ENCODE measurements around the gene CHCHD6.

CHCHD6 gene

DNA sequence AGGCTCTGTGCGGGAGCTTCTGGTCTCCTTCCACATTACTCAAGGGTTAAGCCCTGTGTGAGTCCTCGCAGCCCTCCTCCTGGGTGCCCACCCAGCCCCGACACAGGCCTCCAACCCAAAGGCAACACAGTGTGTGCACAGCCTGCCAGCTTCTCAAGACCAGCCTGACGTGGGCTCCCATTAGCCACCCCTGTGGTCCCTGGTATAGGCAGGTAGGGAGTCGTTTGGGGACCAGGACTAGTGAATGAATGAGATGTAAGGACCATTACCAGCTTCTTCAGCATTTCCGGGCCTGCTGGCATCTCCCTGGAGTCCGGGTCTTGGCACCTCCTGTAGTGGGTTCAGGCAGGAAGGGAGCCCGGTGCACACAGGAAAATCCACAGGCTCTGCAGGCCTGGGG, 258.7 kb downstream of the CHCHD6 start:
- TF ChIP-seq, protein P1, sequence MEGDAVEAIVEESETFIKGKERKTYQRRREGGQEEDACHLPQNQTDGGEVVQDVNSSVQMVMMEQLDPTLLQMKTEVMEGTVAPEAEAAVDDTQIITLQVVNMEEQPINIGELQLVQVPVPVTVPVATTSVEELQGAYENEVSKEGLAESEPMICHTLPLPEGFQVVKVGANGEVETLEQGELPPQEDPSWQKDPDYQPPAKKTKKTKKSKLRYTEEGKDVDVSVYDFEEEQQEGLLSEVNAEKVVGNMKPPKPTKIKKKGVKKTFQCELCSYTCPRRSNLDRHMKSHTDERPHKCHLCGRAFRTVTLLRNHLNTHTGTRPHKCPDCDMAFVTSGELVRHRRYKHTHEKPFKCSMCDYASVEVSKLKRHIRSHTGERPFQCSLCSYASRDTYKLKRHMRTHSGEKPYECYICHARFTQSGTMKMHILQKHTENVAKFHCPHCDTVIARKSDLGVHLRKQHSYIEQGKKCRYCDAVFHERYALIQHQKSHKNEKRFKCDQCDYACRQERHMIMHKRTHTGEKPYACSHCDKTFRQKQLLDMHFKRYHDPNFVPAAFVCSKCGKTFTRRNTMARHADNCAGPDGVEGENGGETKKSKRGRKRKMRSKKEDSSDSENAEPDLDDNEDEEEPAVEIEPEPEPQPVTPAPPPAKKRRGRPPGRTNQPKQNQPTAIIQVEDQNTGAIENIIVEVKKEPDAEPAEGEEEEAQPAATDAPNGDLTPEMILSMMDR (IDR thresholded peaks at IDR 0.05; ENCODE audit: extremely low read depth, missing control alignments): no peak
- no peak for DNase-seq (ENCODE audit: low spot score)

DNA sequence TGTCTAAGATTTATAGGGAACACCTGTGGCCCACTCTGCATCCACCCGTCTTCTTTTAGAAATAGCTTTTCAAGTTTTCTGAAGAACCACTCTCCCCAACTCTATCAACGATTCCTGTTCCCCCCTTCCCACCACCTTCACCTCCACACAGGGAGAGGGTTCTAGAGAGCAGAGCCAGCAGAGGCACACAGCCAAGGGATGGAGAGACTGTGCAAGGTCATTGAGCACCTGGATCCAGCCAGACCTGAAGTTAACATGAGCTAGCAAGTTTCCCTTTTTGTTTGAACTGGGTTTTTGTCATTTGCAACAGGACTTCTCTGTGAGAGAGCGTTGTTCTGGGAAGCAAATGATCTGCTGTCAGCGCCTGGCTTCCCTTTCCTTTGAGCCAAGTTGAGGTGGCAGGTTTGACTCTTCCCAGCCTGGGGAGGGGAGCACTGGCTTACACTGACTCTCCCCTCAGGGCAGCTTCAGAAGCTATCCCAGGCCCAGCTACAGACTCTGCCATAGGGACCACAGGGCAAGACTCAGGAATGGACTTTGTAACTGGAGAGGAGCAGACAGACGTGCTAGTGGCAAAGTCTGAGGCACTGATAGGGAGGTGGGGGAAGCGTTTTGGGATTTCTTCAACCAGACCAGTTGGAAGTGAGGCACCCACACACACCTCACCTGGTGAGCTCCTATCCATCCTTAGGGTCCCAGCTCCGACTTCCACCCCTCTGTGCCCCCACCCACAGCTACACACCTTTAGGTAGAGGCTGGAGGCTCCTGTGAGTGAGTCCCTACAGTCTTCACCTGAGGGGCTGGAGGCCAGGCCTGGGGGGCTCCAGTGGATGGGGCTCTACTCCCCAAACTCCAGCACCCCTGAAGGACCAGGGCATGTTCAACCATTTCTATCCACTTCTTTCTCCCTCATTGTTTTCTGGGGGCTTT, 259.5 kb downstream of the CHCHD6 start:
- TF ChIP-seq, protein P1 (IDR thresholded peaks at IDR 0.05; ENCODE audit: extremely low read depth, missing control alignments): no peak
- no peak for DNase-seq (ENCODE audit: low spot score)

DNA sequence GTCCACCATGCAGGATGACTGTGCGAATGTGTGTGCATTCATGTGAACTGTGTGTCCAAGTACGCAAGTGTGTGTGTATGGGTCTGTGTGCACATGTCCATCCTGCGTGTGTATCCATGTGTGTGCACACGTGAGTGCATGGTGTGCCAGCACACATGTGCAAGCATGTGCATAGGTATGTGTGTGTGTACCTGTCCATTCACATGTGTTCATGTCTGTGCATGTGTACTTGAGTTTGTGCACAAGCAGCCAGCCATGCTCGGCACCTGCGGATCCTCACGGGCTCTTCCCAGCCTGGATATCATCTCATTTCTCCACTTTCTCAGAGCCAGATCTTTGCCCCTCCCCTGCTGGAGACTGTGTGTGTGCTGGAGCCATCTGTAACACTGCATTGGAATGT, 260.2 kb downstream of the CHCHD6 start:
- no peak for DNase-seq (ENCODE audit: low spot score)
- TF ChIP-seq, protein P1 (IDR thresholded peaks at IDR 0.05; ENCODE audit: extremely low read depth, missing control alignments): no peak

DNA sequence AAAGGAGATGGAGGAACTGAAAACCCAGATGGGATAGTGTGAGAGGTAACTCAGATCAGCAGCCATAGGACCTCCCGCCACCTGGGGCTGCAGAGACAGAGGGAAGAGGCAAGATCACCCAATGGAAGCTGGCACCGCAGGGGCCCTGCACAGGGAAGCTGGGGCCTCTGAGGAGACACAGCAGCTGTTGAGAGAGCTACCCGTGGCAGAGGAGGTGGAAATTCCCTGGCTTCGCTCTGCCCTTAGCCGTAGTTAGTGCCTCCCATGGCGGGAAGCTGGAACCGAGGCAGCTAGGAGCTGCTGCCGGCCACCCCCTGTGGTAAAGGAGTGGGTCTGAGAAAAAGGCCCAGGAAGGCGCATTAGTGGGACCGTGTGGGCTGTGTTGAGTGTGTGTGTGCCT, 260.9 kb downstream of the CHCHD6 start:
- DNase-seq (ENCODE audit: low spot score): no peak
- TF ChIP-seq, protein P1 (IDR thresholded peaks at IDR 0.05; ENCODE audit: extremely low read depth, missing control alignments): no peak

DNA sequence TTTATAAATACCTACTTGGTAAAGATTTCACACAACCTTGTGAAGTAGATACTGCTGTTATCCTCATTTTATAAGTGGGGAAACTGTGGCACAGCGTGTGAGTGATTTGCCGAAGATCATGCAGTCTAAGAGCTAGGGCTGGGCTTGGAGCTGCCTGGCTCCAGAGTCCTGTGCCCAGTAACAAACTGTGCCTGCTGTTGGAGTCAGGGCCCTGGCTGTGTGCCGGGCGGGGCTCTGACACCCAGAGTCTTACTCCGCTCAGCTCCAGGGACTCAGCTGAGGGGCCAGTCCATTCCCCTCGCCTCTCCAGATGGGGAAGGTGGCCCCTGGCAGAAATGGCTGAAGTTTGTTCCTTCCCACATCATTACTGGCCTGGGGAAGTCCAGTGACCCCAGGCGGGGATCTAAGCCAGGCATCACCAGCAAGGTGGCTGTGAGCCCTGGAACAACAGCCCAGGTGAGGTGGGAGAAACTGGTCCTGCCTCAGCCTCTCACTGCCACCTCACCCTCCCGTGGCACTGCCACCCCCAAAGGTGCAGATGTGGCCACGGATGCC, 261.6 kb downstream of the CHCHD6 start:
- no peak for DNase-seq (ENCODE audit: low spot score)
- TF ChIP-seq, protein P1 (IDR thresholded peaks at IDR 0.05; ENCODE audit: extremely low read depth, missing control alignments): no peak

DNA sequence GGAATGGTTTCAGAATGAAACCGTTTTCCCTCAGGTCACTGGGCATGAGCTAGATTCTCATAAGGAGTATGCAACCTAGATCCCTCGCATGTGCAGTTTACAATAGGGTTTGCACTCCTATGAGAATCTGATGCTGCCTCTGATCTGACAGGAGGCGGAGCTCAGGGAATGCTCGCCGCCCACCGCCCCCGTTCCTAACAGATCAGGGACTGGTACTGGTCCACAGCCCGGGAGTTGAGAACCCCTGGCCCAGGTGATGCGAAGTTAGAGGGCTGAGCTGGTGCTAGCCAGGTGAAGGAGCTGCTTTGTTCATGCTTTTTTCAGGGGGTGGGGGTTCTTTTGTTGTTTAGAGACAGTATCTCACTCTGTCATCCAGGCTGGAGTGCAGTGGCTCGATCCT, 263.3 kb downstream of the CHCHD6 start:
- TF ChIP-seq, protein P1 (IDR thresholded peaks at IDR 0.05; ENCODE audit: extremely low read depth, missing control alignments): no peak
- DNase-seq (ENCODE audit: low spot score): no peak

All from GM20000 (cell line).